ENCODE measurements around the gene HOXB9.

DNA sequence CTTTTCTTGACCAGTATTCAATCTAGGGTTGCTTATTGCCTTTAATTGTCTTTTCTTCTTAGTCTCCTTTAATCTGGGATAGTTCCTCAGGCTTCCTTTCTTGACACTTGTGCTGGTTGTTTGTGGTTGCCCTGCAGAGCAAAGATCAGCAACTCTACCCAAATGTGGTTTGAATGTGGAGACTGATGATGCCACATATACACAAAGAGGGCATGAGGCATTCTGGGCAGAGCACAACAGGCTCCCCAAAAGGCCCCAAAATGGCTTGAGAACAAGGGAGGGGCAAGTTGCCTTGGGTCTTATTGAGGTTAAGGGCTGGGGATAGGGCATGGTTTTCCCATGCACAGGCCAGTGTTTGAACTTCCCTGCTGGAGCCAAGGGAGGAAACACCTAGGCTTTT, 29.8 kb upstream of the HOXB9 start:
- no peak for TF ChIP-seq POLR2AphosphoS5 (IDR thresholded peaks at IDR 0.05)
- TF ChIP-seq, protein P1, sequence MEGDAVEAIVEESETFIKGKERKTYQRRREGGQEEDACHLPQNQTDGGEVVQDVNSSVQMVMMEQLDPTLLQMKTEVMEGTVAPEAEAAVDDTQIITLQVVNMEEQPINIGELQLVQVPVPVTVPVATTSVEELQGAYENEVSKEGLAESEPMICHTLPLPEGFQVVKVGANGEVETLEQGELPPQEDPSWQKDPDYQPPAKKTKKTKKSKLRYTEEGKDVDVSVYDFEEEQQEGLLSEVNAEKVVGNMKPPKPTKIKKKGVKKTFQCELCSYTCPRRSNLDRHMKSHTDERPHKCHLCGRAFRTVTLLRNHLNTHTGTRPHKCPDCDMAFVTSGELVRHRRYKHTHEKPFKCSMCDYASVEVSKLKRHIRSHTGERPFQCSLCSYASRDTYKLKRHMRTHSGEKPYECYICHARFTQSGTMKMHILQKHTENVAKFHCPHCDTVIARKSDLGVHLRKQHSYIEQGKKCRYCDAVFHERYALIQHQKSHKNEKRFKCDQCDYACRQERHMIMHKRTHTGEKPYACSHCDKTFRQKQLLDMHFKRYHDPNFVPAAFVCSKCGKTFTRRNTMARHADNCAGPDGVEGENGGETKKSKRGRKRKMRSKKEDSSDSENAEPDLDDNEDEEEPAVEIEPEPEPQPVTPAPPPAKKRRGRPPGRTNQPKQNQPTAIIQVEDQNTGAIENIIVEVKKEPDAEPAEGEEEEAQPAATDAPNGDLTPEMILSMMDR (IDR thresholded peaks at IDR 0.05), result no peak
